ENCODE results near the gene ROS1.

DNA sequence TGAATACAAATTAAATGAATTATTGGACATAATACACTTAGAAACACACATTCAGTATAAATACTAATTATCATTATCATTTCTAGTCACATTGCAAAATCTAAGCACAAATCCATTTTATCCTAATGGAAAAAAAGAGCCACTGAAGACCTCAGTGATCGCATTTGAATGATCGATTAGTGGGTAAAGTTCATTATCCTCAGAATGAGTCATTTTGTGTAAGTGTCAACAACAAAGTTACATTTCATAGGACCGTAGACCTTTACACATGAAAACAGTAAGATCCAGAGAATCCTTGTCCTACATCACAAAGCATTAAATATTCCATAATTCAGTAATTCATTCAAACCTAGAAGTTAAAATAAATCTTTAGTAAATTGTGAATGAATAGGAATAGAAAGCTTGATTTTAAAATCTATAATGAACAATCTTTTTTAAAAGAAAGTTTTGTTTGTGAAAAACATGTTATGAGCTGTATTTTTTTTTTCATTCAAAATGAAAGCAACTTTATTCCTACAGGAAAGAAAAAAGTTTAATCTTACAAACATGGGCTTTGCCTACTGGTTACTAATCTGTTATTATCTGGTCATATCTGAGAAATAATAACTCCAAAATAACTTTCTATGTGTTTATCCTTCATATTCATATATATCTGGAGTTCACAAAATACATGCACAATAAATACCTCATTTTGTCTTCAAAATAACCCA, 33.7 kb downstream of the ROS1 start:
- TF ChIP-seq, protein P1, sequence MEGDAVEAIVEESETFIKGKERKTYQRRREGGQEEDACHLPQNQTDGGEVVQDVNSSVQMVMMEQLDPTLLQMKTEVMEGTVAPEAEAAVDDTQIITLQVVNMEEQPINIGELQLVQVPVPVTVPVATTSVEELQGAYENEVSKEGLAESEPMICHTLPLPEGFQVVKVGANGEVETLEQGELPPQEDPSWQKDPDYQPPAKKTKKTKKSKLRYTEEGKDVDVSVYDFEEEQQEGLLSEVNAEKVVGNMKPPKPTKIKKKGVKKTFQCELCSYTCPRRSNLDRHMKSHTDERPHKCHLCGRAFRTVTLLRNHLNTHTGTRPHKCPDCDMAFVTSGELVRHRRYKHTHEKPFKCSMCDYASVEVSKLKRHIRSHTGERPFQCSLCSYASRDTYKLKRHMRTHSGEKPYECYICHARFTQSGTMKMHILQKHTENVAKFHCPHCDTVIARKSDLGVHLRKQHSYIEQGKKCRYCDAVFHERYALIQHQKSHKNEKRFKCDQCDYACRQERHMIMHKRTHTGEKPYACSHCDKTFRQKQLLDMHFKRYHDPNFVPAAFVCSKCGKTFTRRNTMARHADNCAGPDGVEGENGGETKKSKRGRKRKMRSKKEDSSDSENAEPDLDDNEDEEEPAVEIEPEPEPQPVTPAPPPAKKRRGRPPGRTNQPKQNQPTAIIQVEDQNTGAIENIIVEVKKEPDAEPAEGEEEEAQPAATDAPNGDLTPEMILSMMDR (conservative IDR thresholded peaks at IDR 0.05 in 1 of 2, IDR thresholded peaks at IDR 0.05 in 1 of 2; ENCODE audit: extremely low read depth in 1 of 2, insufficient read depth in 1 of 2, low read depth in 1 of 2, low read length in 2 of 2), result no peak
- no peak for TF ChIP-seq EZH2 (IDR thresholded peaks at IDR 0.05; ENCODE audit: borderline replicate concordance, low read length)

Measured in mammary epithelial cell (primary cell).